EH (cell line): ENCODE measurements around the gene UQCR11.
A peak's percentile ranks its signal among the peaks of the same experiment; 100 is the strongest.

Source experiments
- DNase-seq: peaks from one replicate; pipeline ENCODE4 v3.0.0-alpha.2; 2015; ENCODE audit warnings: low read depth

The UQCR11 gene

GRCh38 chr19:1567116-1567847 lies 38.0 kb downstream of the UQCR11 start:
- DNase-seq: no peak

GRCh38 chr19:1566392-1567115 lies 38.7 kb downstream of the UQCR11 start:
- DNase-seq: peak; percentile 89

GRCh38 chr19:1563251-1563650 lies 42.0 kb downstream of the UQCR11 start:
- no peak for DNase-seq

GRCh38 chr19:1561236-1561842 lies 43.9 kb downstream of the UQCR11 start:
- DNase-seq: no peak

- DNase-seq: no peak
Observed at GRCh38 chr19:1560286-1560882, 44.9 kb downstream of the UQCR11 start.

- DNase-seq: no peak
Observed at GRCh38 chr19:1558552-1558951, 46.7 kb downstream of the UQCR11 start.

- DNase-seq: no peak
Observed at GRCh38 chr19:1556390-1557070, 48.7 kb downstream of the UQCR11 start.

- DNase-seq: no peak
Observed at GRCh38 chr19:1555487-1556389, 49.5 kb downstream of the UQCR11 start.

GRCh38 chr19:1554968-1555367 lies 50.3 kb downstream of the UQCR11 start:
- no peak for DNase-seq

- no peak for DNase-seq
Observed at GRCh38 chr19:1553415-1553814, 51.8 kb downstream of the UQCR11 start.

- DNase-seq: peak; percentile 9
Observed at GRCh38 chr19:1551068-1552040, 53.9 kb downstream of the UQCR11 start.

GRCh38 chr19:1549332-1549945 lies 55.8 kb downstream of the UQCR11 start:
- no peak for DNase-seq
